HG03442 (cell line): ENCODE measurements around the gene NCKAP5L.

ENCODE experiments used
- ATAC-seq: cut with Tn5 transposase; IDR thresholded peaks from one replicate; pipeline ENCODE4 v1.9.1; 2021; ENCODE audit warnings: mild to moderate bottlenecking, moderate library complexity; ENCODE audit not compliant: unreplicated experiment

Gene NCKAP5L

GRCh38 chr12:49741882-49742620 is 86.2 kb downstream of the NCKAP5L start:
- peak; percentile 42 for ATAC-seq
